ENCODE data around the gene CEP128.

Gene CEP128

GRCh38 chr14:80491650-80492049, 449.9 kb downstream of the CEP128 start:
- no peaks in the 10 kb centered on the region for H3K27me3 ChIP-seq (ENCODE audit: insufficient read depth, low read length, poor library complexity)
- H3K9ac ChIP-seq (ENCODE audit: low read depth, low read length): peak overlapping the region; percentile 49
- no peaks in the 10 kb centered on the region for H4K20me1 ChIP-seq (ENCODE audit: insufficient read depth, low read length)
- peaks cover 30% of the 10 kb centered on the region for H3K4me1 ChIP-seq (ENCODE audit: insufficient read depth, low read length)
- no peaks in the 10 kb centered on the region for H3K9me3 ChIP-seq (ENCODE audit: insufficient read depth, low read length, severe bottlenecking)
- TF ChIP-seq, protein P1, sequence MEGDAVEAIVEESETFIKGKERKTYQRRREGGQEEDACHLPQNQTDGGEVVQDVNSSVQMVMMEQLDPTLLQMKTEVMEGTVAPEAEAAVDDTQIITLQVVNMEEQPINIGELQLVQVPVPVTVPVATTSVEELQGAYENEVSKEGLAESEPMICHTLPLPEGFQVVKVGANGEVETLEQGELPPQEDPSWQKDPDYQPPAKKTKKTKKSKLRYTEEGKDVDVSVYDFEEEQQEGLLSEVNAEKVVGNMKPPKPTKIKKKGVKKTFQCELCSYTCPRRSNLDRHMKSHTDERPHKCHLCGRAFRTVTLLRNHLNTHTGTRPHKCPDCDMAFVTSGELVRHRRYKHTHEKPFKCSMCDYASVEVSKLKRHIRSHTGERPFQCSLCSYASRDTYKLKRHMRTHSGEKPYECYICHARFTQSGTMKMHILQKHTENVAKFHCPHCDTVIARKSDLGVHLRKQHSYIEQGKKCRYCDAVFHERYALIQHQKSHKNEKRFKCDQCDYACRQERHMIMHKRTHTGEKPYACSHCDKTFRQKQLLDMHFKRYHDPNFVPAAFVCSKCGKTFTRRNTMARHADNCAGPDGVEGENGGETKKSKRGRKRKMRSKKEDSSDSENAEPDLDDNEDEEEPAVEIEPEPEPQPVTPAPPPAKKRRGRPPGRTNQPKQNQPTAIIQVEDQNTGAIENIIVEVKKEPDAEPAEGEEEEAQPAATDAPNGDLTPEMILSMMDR (IDR thresholded peaks at IDR 0.05; ENCODE audit: borderline replicate concordance, extremely low read depth, low read length, poor library complexity, severe bottlenecking): no peak
- no peak for TF ChIP-seq EZH2 (IDR thresholded peaks at IDR 0.05; ENCODE audit: borderline replicate concordance, low read depth, low read length, severe bottlenecking)
- peak overlapping the region in 1 of 2 experiments; percentile 35; a peak in 1 of 4 replicates for H3K4me3 ChIP-seq (ENCODE audit: low read depth in 1 of 2, low read length in 2 of 2)
- peak; percentile 17; the same call in 2 of the 3 replicates for ATAC-seq (ENCODE audit: insufficient read depth, low read depth)
- H3K36me3 ChIP-seq (ENCODE audit: insufficient read depth, low read length): peaks cover 10% of the 10 kb centered on the region; the same call in 1 of the 2 replicates
- DNase-seq: no peak
- peak overlapping the region; percentile 62 for H3K4me2 ChIP-seq (ENCODE audit: insufficient read depth, low read length)
- H3K79me2 ChIP-seq (ENCODE audit: insufficient read depth, low read length): no peaks in the 10 kb centered on the region
- peak overlapping the region; percentile 91 for H3K27ac ChIP-seq (ENCODE audit: low read length)
- peak overlapping the region; percentile 62 for H2AFZ ChIP-seq (ENCODE audit: low read depth, low read length)

DNA sequence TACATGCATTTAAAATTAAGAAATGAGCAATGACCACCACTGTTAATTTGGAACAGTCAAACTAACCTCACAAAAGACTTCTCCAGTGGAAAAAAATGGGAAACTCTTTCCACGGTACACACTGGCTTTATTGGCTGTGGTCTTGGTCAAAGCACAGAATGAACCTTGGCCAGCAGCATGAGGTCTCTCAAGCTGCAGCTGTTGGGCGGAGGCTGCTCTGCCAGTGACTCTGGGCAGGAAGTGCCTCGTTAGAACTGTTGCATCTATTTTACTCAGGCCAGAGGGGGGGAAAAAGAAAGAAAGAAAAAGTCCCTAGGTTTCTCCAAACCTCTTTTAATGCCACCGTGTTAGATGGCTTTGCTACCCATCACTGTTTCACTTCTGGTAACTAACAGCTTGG, 450.4 kb downstream of the CEP128 start:
- peak overlapping the region; percentile 91 for H3K27ac ChIP-seq (ENCODE audit: low read length)
- no peaks in the 10 kb centered on the region for H3K9me3 ChIP-seq (ENCODE audit: insufficient read depth, low read length, severe bottlenecking)
- peak; percentile 98 for ATAC-seq (ENCODE audit: insufficient read depth, low read depth)
- peaks cover 30% of the 10 kb centered on the region for H3K4me1 ChIP-seq (ENCODE audit: insufficient read depth, low read length)
- TF ChIP-seq, protein P1 (IDR thresholded peaks at IDR 0.05; ENCODE audit: borderline replicate concordance, extremely low read depth, low read length, poor library complexity, severe bottlenecking): no peak
- TF ChIP-seq EZH2 (IDR thresholded peaks at IDR 0.05; ENCODE audit: borderline replicate concordance, low read depth, low read length, severe bottlenecking): no peak
- H4K20me1 ChIP-seq (ENCODE audit: insufficient read depth, low read length): no peaks in the 10 kb centered on the region
- H3K27me3 ChIP-seq (ENCODE audit: insufficient read depth, low read length, poor library complexity): no peaks in the 10 kb centered on the region
- peak overlapping the region; percentile 62 for H3K4me2 ChIP-seq (ENCODE audit: insufficient read depth, low read length)
- no peaks in the 10 kb centered on the region for H3K79me2 ChIP-seq (ENCODE audit: insufficient read depth, low read length)
- peak overlapping the region; percentile 62 for H2AFZ ChIP-seq (ENCODE audit: low read depth, low read length)
- H3K9ac ChIP-seq (ENCODE audit: low read depth, low read length): peak overlapping the region; percentile 49
- peak; percentile 75 for DNase-seq
- H3K36me3 ChIP-seq (ENCODE audit: insufficient read depth, low read length): peaks cover 5% of the 10 kb centered on the region; the same call in 1 of the 2 replicates
- peak overlapping the region in 1 of 2 experiments; percentile 35; a peak in 1 of 4 replicates for H3K4me3 ChIP-seq (ENCODE audit: low read depth in 1 of 2, low read length in 2 of 2)

DNA sequence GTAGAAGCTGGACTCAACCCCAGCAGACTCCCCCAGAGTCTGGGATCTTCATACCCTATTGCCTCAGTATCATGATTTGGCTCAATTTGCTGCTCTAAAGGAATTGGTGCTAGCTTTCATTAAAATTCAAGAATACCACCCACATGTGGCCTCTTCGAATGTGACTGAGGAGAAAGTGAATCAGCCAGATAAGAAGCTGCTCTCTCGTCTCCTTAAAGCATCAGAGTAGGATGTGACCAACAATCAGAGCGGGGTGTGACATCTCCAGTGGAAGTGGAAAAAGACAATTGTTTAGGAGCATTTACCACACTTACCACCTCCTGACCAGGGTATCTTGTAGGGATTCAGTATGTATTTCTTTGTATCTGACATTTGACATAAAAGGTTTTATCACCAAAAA, 452.0 kb downstream of the CEP128 start:
- no peak for ATAC-seq (ENCODE audit: insufficient read depth, low read depth)
- Histone ChIP-seq H2AFZ (ENCODE audit: low read depth, low read length) (no peak overlapping the region), H3K4me2 (ENCODE audit: insufficient read depth, low read length) (no peak overlapping the region), H4K20me1 (ENCODE audit: insufficient read depth, low read length) (no peaks in the 10 kb centered on the region), H3K27ac (ENCODE audit: low read length) (no peak overlapping the region), H3K4me1 (ENCODE audit: insufficient read depth, low read length) (peaks cover 30% of the 10 kb centered on the region), H3K27me3 (ENCODE audit: insufficient read depth, low read length, poor library complexity) (no peaks in the 10 kb centered on the region), H3K4me3 (ENCODE audit: low read depth in 1 of 2, low read length in 2 of 2) (no peak overlapping the region), H3K79me2 (ENCODE audit: insufficient read depth, low read length) (no peaks in the 10 kb centered on the region), H3K36me3 (ENCODE audit: insufficient read depth, low read length) (peaks cover 4% of the 10 kb centered on the region; the same call in 1 of the 2 replicates), H3K9ac (ENCODE audit: low read depth, low read length) (no peak overlapping the region), H3K9me3 (ENCODE audit: insufficient read depth, low read length, severe bottlenecking) (no peaks in the 10 kb centered on the region)
- TF ChIP-seq, protein P1 (IDR thresholded peaks at IDR 0.05; ENCODE audit: borderline replicate concordance, extremely low read depth, low read length, poor library complexity, severe bottlenecking): no peak
- TF ChIP-seq EZH2 (IDR thresholded peaks at IDR 0.05; ENCODE audit: borderline replicate concordance, low read depth, low read length, severe bottlenecking): no peak
- DNase-seq: no peak

Measured in DND-41 (cell line).